Inferior parietal cortex (tissue), 1 donor: ENCODE results near the gene C14orf93.

Experiments used
- DNase-seq: peaks from one replicate; pipeline ENCODE4 v3.0.0-alpha.2; 2016; ENCODE audit errors: extremely low spot score

Gene C14orf93

GRCh38 chr14:22995889-22996625, 13.9 kb downstream of the C14orf93 start:
- DNase-seq, result no peak

- DNase-seq, result no peak
These were observed 15.1 kb downstream of the C14orf93 start for GRCh38 chr14:22994762-22995275.

GRCh38 chr14:22993517-22993916, 16.4 kb downstream of the C14orf93 start:
- DNase-seq, result no peak

DNA sequence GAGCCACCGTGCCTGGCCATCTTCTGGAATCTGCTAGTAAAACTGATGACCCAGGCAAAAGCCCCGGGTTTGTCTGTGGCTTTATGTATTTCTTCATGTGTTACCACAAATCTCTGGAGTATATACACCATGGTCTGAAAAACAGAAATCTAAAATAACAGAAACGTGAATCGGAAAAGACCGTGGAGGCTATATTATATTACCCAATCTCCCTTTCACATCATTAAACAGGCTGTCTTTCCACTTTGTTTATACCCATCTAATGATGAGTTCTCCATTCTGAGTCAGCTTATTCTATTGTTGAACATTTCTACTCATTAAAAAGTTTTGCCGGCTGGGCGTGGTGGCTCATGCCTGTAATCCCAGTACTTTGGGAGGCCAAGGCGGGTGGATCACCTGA, 18.1 kb downstream of the C14orf93 start:
- no peak for DNase-seq

DNA sequence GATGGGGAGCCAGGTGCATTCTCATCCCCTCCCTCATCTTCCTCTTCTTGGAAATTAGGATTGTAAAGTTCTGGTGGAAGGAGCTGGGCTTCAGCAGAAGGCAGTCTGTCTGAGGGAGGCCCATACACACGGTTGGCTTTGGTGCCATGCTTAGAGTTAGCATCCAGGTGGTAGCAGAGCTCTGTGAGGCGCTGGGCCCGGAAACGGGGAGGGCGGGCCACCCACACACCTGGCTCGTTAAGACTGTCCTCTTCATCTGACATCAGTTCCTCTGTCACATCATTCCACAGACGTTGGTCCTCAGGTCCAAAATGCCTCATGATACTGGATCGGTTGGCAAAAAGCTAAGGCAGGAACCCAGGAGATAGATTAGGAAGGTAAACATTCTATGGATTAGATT, 22.7 kb downstream of the C14orf93 start:
- no peak for DNase-seq

GRCh38 chr14:22986508-22987054, 23.4 kb downstream of the C14orf93 start:
- DNase-seq, result peak; percentile 97

DNA sequence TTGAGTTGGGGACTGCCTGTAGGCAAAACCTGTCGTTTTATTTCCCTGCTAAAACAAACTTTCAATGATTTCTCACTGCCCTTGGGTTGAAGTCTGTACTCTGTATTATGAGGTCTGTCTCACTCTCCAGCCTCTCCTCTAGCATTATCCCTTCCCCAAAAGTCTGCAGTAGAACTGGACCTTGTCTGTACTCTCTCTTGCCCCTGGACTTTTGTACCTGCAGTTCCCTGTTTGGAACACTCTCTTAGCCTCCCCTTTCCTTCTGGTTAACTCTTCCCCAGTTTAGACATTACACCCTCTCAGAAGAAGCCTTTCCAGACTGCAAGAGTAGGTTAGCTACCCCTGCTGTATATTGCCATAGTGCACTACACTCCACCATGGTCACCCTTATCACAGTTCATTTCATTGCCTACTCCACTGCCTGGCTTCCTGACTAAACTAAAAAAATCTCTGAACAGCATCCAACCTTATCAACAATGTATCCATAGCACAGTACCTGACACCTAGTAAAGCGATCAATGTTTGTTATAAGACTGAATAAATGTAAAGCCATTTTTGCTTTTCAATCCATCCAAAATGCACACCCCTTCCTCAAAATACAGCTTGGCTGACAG, 23.9 kb downstream of the C14orf93 start:
- DNase-seq, result no peak

- DNase-seq, result no peak
These were observed 24.8 kb downstream of the C14orf93 start for GRCh38 chr14:22984959-22985658.

- no peak for DNase-seq
These were observed 27.3 kb downstream of the C14orf93 start, which contains the start of gene AJUBA for GRCh38 chr14:22982477-22983245. Gene AJUBA, minus strand, starts transcription at chr14:22982551. Its CDS starts 285 bp downstream, at chr14:22982266.

DNA sequence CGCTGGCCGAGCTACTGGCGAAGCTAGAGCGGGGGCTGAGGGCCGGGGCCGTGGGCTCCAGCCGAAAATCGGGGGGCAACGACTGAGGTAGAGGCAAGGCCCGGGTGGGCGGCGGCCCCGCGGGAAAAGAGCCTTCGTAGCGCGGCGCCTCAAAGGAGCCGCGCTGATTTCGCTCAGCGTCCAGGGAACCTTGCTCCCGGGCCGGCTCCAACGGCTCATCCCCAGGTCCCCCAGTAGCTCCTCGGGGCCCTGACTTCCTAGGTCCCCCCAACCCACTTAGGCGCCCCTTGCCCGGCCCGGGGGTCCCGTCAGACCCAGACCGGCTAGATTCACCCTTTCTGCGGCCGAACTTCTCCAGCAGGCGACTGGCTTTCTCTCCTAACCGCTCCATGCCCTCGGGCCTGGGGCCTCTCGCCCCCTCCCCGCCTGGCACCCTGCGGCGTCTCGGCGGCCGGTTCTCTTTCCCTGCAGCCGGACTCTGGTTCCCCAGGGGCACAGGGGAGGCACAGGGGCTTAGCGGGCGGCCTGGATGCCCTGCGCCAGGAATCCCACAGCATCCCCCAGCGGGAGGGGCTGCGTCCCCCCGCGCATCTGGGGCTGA, 28.0 kb downstream of the C14orf93 start:
- DNase-seq, result no peak

GRCh38 chr14:22981090-22981875, 28.7 kb downstream of the C14orf93 start:
- DNase-seq, result no peak

GRCh38 chr14:22980672-22981089, 29.3 kb downstream of the C14orf93 start:
- DNase-seq, result no peak

GRCh38 chr14:22979748-22980392, 30.1 kb downstream of the C14orf93 start:
- no peak for DNase-seq

- DNase-seq, result no peak
These were observed 30.8 kb downstream of the C14orf93 start for GRCh38 chr14:22978981-22979671.

DNA sequence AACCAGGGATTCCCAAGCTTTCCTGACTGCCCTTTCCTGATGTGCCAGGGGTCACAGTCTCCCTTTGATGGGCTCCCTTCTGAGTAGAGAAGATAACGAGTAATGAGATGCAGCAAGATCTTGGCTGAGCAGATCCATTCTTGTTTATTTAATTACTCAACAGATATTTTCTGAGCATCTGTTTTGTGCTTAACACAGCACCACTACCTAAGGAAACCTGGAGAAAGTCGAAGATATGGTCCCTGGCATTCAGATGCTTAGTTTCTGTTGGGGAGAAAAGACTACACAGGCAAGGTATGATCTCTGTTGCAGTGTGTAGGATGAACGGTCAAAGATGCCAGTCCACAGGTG, 31.5 kb downstream of the C14orf93 start:
- no peak for DNase-seq

- DNase-seq, result no peak
These were observed 32.1 kb downstream of the C14orf93 start for GRCh38 chr14:22977684-22978486.

DNA sequence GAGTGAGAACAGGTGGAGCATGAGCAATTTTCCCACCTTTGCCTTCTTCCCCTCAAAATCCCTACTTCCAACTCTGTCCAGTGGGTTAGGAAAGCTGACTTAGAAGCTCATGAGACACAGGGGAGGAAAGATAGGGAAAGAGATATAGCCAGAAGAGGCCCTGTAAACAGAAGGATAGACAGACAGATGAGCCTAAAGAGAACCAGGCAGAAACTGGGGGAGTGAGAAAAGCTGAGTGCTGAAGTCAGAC, 32.6 kb downstream of the C14orf93 start:
- no peak for DNase-seq

- DNase-seq, result no peak
These were observed 33.1 kb downstream of the C14orf93 start for GRCh38 chr14:22976620-22977433.
